HS-5 (cell line): ENCODE results near the gene FILIP1L.

Source experiments
- DNase-seq: peaks from one replicate; pipeline ENCODE4 v3.0.0-alpha.2; 2012; ENCODE audit warnings: low read depth

FILIP1L gene

DNA sequence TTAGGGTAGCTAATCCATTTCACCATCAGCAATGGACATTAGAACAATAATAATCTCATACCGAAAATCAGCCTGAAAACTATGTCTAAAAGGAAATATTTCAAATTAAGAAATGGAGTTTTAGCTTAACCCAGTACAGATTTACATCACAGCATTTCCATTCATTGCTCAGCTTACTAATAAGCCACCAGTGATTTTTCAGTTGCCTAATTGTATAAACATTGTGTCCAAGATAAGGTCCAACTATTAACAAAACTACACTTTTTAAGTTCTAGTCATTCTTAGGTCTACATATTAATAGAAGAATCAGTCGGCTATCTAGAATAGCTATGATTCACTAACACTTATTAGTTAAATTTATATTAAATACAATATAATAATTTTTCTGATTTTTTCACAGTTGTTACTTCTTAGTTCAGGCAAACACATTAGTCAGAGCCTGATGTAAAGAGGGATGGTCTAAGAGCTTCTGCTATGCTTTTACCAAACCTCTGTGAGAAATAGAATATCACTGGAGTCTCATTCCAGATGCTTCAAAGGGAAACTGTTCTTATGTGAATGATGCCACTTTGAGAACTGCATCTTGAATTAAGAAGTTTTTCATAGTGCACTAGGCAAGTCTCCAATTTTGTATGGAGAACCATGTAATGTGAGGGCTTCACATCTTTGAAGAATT, 222.6 kb downstream of the FILIP1L start:
- DNase-seq = no peak

DNA sequence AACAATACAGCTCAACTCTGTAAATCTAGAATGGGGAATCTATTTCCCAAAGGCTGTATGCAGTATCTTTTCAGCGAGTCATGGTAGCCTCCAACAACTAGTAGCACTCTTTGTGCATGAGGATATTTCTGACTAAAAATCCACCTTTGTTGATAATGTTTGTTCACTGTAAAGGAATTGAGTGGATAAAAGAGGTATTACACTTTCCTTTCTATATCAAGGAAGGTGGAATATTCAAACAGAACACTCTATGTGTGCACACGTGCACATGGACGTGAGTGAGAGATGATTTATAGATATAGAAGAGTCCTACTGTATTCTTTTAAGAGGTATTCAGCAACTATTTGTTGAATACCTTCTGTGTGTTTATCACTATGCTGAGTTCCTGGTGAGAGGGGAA, 228.4 kb downstream of the FILIP1L start:
- no peak for DNase-seq

DNA sequence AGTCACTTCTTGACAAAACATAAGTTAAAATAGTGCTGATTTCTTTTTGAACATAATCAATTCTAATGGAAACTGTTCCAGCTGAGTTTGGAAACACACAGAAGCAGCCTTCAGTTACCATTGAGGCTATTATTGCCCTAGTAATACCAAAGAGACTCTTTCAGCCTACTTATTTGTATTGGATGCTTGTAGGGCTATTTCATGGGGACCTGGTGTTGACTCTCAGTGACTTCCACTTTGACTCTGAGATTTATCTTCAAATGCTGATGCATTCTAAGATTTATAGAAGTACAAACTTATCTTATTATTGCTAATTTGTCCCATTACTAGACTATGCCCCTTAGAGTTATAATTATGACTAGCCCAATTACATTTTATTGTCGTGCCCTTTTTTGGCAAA, 229.2 kb downstream of the FILIP1L start:
- no peak for DNase-seq

DNA sequence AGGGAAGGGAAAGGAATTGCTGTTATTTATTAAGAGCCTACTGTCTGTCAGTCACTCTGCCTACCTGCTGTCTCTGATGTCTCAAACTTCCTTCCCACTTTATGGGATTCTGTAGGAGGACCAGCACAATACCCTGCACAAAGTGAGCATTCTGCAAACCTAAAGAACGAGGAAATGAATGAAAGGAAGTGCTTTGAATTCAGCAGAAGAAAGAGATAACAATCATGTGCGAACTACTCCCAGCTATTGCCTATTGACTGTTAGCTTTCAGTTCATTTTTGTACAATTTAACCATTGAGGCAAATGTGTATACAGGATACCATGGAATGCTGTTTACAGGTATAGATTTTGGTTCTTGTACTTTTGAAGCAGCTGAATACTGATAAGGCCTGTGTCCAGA, 229.8 kb downstream of the FILIP1L start:
- no peak for DNase-seq

DNA sequence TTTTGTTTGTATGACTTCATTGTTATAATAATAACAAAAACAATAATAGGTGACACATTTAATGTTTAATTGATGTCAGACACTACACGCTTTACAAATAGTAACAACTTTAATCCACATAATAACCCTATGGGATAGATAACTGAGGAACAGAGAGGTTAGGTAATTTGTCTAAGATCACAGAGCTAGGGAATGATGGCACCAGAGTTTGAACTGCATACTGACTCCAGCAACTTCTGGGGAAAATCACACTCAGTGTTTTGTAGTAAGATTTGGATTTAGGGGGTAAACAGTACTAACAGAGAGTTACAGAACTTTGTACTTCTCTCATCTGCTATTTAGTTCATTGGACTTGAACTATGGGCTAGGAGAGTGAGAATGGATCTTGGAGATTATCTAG, 230.6 kb downstream of the FILIP1L start:
- DNase-seq = no peak

DNA sequence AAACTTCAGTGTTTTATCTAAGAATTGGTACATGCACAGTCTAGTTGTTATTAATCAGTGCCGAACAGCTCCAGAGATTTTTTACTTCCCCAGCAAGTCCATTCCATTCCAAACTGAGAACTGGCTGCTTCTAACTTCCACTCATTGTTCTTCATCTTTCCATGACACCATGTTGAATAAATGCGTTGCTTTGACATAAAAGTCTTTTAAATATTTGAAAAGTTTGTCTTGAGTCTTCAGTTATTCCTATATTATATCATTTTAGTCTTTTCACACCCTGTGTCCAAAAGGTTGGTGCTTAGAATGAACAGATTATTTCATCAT, 231.2 kb downstream of the FILIP1L start:
- no peak for DNase-seq

DNA sequence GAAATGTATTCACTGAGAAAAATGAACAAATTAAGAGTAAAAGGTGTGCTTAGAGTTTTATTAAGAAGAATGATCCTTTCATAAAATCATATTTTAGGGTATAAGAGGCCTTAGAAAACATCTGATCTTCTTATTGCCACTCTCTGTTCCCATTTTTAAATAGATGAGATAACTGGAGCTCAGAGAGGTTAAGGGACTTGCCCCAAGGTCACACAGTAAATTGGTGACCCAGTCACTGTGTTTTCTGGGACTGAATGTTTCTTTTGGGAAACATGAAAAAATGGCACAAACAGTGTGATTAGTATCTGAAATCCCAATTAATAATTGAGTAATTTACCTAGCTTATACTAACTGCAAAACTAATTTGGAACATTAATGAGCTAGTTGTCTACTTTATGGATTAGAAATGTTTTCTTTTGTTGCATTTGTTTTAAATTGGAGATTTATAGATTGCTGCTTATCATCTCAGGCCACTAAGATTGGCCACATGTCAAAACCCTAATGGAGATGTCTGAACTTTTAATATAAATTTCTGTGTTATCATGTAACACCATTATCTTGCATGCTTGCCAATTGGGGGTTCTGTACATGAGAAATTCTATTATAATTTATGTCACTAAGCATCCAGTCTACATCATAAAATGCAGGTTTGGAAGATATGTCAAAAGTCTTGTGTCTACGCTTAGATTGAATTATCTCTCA, 231.7 kb downstream of the FILIP1L start:
- DNase-seq = no peak

DNA sequence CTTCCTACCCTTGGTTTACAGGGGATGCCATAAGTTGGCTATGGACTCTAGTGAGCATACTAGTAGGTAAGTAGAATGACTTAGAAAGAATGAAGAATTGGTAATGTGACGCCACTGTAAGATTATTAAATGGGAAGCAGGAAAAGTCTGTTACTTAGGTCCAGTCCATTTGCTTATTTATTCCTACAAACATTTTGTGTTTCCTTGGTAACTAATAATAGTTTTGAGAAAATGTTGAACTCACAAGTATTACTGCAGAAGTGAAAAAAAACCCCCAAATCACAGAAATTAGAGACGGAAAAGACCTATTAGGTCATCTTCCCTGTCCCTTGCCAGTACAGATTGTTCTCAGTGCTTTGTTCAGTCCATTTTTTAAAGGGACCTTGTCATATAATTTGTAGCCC, 233.2 kb downstream of the FILIP1L start:
- no peak for DNase-seq

DNA sequence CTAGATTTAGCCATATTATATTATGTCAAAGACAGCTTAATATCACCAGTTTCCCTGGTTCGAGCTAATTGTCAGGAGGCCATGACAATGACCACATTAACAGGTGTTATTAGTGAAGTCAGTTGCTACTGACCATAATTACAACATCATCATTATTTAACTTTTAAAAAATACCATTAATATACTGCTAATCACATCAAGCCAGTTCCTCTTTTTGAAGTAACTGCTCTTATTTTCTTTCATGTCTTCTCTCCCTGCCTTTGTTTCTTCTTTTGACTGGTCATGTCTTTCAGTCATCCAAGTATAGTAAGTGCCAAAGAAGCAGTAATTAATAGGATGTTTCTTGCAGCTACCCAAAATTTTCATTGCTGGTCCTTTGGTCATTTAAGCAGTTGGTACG, 235.0 kb downstream of the FILIP1L start:
- no peak for DNase-seq

DNA sequence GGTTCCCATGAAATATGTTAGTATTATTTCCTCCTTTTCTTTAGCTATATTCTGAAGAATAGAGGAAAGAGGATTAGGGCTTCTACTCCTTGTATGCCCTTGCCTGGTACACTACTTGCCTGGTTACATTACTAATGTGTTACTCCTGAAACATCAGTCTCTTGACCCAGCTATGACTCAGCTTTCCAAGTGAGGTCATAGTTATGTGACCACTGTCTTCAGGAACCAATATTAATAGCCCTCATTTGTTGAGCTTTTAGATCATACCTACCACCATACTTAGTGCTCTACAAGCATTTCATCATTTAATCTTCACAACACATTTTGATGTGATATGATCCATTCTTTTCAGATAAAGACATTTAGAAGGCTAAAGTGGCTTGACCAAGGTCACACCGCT, 236.3 kb downstream of the FILIP1L start:
- peak; percentile 72 for DNase-seq

DNA sequence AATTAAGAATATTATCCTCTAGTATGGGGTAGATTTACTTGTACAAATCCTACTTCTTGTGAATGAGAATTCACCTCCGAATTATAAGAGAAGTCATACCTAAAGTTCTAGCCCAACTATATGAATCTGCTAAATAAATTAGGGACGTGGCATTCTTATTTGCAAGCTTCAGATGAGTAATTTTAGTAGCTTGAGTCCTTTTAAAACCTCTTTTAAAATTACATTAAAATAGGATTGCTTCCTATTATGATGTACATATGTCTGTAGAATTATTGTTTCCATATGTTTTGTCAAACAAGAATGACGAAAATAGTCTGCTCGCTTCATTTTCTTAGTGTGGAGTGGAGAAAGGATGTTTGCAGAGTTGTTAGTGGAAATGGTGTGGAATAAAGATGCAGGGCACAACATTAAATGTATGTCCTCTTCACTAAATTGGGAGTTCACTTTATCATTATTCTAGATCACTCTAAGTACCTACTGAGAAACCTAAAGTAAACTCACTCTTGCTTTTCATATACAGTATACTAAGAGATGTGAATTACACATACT, 237.2 kb downstream of the FILIP1L start:
- DNase-seq = no peak

DNA sequence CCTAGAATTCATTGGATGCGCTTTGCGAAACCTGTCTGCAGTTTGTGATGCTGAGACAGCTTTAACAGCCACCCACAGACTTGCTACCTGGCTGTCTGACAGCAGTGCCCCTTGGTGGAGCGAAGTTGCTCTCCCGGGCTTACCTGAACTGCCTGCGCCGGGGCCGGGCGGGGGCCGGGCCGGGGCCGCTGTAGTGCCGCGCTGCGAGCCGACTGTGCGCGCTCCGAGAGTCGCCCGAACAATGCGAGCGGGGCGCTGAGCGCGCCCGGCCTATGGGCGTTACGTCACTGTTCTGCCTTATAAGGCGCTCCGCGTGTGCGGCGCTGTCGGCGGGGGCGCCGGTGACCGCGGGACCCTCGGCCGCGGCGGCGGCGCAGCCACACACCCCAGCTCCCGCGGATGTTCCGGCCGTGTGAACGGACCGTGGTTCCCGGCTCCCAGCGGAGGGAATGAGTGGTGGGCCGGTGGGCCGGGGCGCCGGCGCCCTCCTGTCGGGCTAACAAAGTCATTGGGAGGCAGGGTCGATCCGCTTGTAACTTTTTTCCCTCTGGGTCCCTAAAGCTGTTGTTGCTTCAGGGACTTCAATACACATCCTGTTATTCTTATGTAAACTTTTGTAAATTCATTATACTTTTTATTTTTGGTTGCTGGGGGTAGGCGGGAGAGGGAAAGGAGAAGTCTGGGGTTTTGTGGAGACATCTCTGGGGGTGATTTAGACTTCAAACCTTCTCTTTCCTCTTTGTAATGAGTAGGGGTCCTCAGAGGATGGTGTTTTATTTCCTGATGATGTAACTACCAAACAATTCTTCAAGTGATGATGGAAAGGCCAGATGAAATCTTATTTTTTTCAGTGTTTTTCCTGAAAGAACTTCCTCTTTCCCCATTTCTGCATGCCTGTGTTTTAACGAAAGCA, 238.1 kb downstream of the FILIP1L start:
- DNase-seq = no peak

DNA sequence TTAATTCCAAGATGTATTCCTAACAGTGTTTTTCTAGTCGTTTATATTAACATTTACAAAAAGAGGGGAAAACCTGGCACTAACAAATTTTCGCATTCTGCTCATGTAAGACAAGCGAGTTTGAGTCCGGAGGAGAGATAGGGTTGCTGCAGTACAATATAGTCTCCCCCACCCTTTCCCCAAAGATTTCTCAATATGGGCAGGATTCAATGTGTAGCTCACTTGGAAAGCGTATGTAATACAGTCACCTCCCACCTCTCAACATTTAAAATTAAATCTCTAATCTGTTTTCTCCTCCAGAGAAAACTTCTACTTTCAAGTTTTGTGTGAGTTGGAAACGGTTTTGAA, 238.7 kb downstream of the FILIP1L start:
- DNase-seq = no peak

DNA sequence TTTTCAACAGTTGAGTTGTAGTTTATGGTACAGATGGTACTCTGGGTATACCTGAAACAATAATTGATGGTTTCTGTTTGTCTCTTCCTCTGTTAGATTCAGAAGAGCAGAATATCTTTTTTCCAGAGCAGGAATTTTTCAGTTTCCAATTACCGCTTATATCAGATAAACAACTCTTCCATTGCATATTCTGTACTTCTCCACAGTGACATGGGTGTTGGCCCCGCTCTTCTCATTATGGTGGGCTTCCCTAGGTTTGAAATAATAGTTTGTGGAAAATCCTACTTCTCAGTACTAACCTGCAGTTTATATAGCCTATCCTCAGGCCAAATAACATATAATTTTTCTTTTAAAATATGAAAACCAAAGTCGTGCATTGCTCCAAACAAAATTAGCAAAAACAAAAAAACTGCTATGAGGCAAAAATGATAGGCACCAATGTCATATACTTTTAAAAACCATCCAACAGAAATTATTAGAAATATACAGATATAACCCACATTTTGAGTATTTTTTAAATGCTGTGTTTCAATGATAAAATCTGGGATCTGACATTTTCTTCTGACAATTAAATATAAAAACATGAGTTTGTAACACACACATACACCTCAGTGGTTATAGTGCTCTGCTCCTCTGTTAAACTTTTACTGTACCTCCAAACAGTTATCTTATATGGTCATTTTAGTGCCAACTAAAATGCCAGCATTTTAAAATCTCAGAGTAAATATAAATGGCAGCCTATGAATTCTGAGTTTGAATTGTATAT, 239.9 kb downstream of the FILIP1L start:
- no peak for DNase-seq

DNA sequence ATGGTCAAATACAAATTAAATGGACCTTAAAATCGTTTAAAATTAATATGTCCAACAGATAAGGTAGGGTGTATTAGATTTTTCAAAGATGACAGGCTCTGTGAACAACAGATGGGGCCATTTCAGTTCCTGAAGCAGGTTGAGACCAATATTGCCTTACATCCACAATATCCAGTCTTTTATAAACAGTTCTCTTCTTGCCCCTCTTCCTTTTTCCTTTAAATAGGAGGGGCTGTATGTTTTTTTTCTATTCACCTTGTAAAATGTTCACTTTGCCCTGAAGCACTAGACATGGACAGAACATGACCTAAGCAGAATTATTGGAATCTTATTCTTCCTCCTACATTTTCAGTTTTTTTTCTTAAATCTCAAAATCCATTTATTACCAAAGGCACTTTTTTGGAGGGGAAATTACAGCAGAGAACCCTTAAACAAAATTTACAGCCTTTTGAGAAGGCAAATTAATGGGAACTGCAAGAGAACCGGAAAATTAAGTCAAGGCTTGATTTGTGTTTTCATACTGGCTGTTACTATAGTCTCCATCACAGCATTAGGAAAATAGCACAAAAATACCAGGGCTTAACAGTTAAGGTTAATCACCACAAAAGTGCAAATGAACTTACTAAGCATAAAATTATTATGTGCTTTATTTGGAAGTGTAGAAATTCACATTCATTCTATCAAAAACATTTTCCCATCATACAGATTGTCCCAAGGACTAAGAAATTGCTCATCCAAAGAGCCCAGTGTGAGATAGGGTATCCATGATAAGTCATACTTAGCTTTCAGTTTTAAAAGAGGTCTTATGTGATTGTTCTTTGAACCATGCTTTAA, 240.8 kb downstream of the FILIP1L start:
- DNase-seq = no peak

DNA sequence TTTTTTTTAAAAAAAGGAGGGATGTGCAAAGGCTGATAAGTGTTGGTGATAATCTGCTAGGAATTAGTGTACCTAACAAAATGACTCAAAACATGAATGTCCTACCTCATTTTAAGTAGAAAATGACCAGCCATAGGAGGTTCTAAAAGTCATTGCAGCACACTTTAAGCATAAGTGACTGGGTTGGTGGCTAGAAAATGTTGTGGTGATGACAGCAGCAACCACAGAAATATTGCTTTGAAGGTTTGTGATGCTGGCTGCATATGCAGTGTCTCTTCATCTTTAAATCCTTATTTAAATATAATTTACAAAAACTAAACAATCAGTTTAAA, 241.4 kb downstream of the FILIP1L start:
- no peak for DNase-seq

DNA sequence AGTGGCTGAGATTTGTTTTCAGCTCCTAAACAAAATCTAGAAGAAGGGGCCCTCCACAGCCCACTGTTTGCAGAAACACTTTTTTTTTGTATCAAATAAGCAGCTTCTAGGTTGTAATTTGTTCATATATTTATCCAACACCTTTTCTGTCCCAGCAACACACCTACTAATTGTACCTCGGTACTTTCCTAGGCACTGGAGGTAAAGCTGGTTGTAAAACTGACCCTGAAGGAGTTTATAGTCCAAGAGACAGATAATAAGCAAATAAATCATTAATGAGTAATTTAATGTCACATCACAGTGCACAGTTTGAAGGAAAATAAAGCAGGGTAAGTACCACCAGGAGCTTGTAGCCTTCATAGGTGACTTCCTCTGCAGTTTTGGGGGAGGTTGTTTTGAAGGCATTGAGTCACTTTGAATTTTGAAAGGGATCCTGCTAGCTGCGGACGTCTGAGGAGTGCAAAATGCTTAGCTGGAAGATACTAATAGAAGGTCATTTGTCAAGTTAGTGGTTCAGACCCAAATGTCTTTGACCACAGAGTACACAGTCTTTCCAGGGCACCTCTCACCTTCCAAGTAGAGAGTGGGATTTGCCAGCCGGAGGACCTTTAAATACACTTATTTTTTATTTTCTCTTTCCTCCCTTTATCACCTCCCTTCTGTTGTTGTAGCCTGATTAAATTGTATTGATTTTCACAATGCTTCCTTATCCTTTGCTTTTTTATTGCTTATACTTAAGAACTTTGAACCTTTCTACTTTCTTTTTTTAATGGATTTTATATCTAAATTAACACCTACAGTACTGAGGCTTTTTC, 242.9 kb downstream of the FILIP1L start:
- DNase-seq = no peak

DNA sequence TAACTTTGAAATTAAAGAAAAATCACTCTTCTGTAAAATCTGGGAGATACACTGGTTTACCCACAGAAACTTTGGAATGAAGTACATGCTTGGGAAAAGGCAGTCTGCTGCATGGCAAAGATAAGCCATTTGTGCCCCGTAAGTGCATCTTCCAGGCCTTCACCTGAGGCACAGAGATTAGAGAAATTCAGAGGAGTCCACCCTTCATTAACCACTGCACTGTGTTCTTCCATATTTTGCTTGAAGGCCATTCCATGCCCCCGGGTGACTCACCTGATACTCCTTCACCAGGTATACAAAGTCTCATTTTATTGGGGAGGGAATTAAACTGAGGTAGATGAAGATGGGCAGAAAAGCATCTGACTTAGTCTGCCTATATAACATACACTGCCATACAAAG, 243.6 kb downstream of the FILIP1L start:
- DNase-seq = no peak

DNA sequence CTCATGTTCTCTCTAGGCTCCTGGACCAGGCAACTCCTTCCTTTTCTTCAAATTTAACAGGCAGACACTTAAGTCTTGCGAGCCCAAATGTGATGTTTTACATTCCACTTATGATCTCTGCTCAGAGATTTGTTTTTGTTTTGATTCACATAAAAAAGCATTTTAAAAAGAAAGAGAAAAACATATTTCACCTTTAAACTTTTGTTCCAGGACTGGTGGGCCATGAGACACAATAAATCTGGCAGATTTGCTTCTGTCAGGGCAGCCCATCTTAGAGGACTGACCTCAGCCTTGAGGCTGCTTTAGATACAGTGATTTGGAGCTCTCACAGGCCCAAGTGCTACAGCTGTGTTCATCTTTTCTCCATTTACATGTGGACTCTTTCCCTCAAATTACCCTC, 244.7 kb downstream of the FILIP1L start:
- no peak for DNase-seq

DNA sequence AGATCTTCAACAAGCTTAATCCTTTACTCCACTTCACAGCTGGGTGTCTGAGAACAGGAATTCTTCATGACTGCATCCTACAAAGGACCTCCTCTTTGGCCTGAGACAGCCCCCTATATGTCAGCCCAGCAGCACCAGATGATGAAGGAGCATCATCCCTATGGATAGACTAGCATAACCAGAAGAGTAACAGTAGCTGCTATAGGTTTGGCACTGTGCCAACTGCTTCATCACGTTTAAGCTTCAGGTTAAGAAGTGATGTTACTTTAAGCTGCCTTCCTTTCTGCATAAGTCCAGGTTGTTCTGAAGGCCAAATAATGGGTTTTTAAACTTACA, 246.0 kb downstream of the FILIP1L start:
- no peak for DNase-seq
